ENCODE results near the gene SPRR2G.

- TF ChIP-seq CTCF (IDR thresholded peaks at IDR 0.05 in 8 of 11, conservative IDR thresholded peaks at IDR 0.05 in 3 of 11) = no peak
- TF ChIP-seq POLR2A (IDR thresholded peaks at IDR 0.05) = no peak
Observed at GRCh38 chr1:153178922-153179321, 28.2 kb upstream of the SPRR2G start.
